Activated naive CD8-positive, alpha-beta T cell treated with anti-CD3 and anti-CD28 coated beads for 36 hours (primary cell): Measurements from ENCODE around the gene RNF20. TPM values are rescaled to one million over a fixed set of nuclear protein-coding genes. Genes with fewer than 3 reads are reported as not detected.

Experiments used
- DNase-seq: peaks from one replicate; pipeline ENCODE4 v3.0.0; 2021
- H3K27ac Mint-ChIP-seq: one replicate; pipeline ENCODE4 v1.8.0; 2022; ENCODE audit warnings: mild to moderate bottlenecking, moderate library complexity, mixed read lengths
- H3K27me3 Mint-ChIP-seq: one replicate; pipeline ENCODE4 v1.8.0; 2022; ENCODE audit warnings: mild to moderate bottlenecking, mixed read lengths
- H3K36me3 Mint-ChIP-seq: one replicate; pipeline ENCODE4 v1.8.0; 2021; ENCODE audit warnings: mild to moderate bottlenecking, mixed read lengths
- H3K4me1 Mint-ChIP-seq: one replicate; pipeline ENCODE4 v1.8.0; 2021; ENCODE audit warnings: mixed read lengths
- H3K4me3 Mint-ChIP-seq: one replicate; pipeline ENCODE4 v1.8.0; 2022; ENCODE audit warnings: mild to moderate bottlenecking, moderate library complexity, mixed read lengths
- H3K9me3 Mint-ChIP-seq: one replicate; pipeline ENCODE4 v1.8.0; 2022; ENCODE audit warnings: mixed read lengths
- total RNA-seq, 2 experiments: library from RNA; stranded (reverse); gene quantifications; one replicate each; pipeline ENCODE4 v1.2.3, GENCODE V29; 2021

The RNF20 gene
- total RNA-seq, 2 experiments from 2014 or later: 39.7 to 44.2 TPM

DNA sequence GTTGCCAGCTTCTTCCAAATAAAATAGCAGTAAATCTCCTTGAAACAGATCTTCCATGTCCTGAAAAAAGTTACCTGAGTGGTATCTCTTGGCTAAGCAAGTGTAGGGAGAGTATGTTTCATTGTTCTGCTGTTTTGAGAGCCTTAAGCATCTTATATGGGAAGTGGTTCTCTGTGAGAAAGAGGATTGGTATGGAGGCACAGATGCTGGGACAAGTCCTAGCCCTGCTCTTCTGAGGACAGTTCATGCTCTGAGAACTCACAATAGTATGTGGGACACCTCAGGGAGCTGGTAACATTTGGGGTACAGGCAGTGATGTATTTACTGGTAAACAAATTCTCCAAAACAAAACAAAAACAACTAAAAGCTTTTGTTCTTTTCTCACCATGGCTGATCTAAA lies 59.1 kb downstream of the RNF20 start:
- Mint-ChIP-seq H3K4me3 (no peak overlapping the region), H3K9me3 (no peaks in the 10 kb centered on the region), H3K27ac (no peak overlapping the region), H3K36me3 (no peaks in the 10 kb centered on the region), H3K27me3 (peaks cover 3% of the 10 kb centered on the region), H3K4me1 (no peaks in the 10 kb centered on the region)
- DNase-seq: no peak

GRCh38 chr9:101593345-101593744 lies 59.7 kb downstream of the RNF20 start:
- Mint-ChIP-seq H3K4me3 (no peak overlapping the region), H3K27me3 (peaks cover 3% of the 10 kb centered on the region), H3K27ac (no peak overlapping the region), H3K4me1 (no peaks in the 10 kb centered on the region), H3K9me3 (no peaks in the 10 kb centered on the region), H3K36me3 (no peaks in the 10 kb centered on the region)
- DNase-seq: no peak

GRCh38 chr9:101594796-101595195 lies 61.1 kb downstream of the RNF20 start, which contains the start of gene PPP3R2:
TSS of gene PPP3R2 (minus strand) at chr9:101594969. CDS start at chr9:101594921, 48 bp downstream.
- H3K4me3 Mint-ChIP-seq: no peak within 1 kb of the TSS

GRCh38 chr9:101601904-101602765 lies 68.5 kb downstream of the RNF20 start:
- H3K9me3 Mint-ChIP-seq: no peaks in the 10 kb centered on the region
- H3K36me3 Mint-ChIP-seq: no peaks in the 10 kb centered on the region
- no peaks in the 10 kb centered on the region for H3K4me1 Mint-ChIP-seq
- no peak for DNase-seq
- no peak overlapping the region for H3K27ac Mint-ChIP-seq
- peaks cover 10% of the 10 kb centered on the region for H3K27me3 Mint-ChIP-seq
- H3K4me3 Mint-ChIP-seq: no peak overlapping the region

More at GRCh38 chr9:101594796-101595195, 61.1 kb downstream of the RNF20 start, which contains the start of gene PPP3R2:
- Mint-ChIP-seq H3K36me3 (no peaks in the 10 kb centered on the region), H3K9me3 (no peaks in the 10 kb centered on the region), H3K4me1 (no peaks in the 10 kb centered on the region), H3K27ac (no peak within 1 kb of the TSS), H3K27me3 (peaks cover 3% of the 10 kb centered on the region)
- no peak for DNase-seq

DNA sequence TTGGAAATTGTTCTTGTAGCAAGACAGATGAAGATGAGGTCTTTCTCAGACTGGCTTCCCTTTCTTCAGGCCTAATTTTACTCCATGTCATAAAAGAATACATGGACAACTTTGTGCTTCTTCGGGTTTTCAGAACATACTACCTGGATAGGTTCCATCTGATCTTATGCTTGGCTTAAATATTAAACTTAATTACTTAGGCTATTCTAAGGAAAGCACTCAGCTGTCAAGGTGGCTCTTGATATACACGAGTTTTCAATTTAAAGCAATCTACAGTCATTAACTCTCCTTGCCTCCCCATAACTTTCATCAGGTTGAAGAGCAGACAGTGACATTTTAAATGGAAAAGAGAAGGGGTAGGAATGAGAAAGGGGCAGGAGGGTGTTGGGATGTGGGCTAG lies 70.6 kb downstream of the RNF20 start:
- Mint-ChIP-seq H3K4me1 (no peaks in the 10 kb centered on the region), H3K27me3 (peaks cover 10% of the 10 kb centered on the region), H3K9me3 (no peaks in the 10 kb centered on the region), H3K27ac (no peak overlapping the region), H3K36me3 (no peaks in the 10 kb centered on the region), H3K4me3 (no peak overlapping the region)
- DNase-seq: no peak

GRCh38 chr9:101605547-101605946 lies 71.9 kb downstream of the RNF20 start:
- no peak for DNase-seq
- Mint-ChIP-seq H3K4me3 (no peak overlapping the region), H3K4me1 (no peaks in the 10 kb centered on the region), H3K9me3 (no peaks in the 10 kb centered on the region), H3K27ac (no peak overlapping the region), H3K27me3 (peaks cover 10% of the 10 kb centered on the region), H3K36me3 (no peaks in the 10 kb centered on the region)

Other genes with a start within 250 kb of the RNF20 start
- under 1 TPM; 0.06 to 0.10 TPM for gene BAAT, start 148.8 kb upstream of the RNF20 start, total RNA-seq
- gene MRPL50, start 135.2 kb upstream of the RNF20 start, total RNA-seq: 10 to 100 TPM; 17.3 to 19.4 TPM
- gene ZNF189, start 135.0 kb upstream of the RNF20 start, total RNA-seq: 1 to 10 TPM; 7.7 to 8.4 TPM
- gene ALDOB, start 98.1 kb upstream of the RNF20 start, total RNA-seq: not detected
- not detected for gene PPP3R2, start 61.1 kb downstream of the RNF20 start, total RNA-seq
- not detected for gene GRIN3A, start 204.8 kb downstream of the RNF20 start, total RNA-seq